HG02798 (cell line): ENCODE measurements around the gene DISC1.
"Not testable (repeated sequence)": the region's sequence is repeated elsewhere in the genome, so short reads cannot be mapped to it uniquely, and the experiment has no call there.

ENCODE experiments used
- ATAC-seq: cut with Tn5 transposase; IDR thresholded peaks from one replicate; pipeline ENCODE4 v1.9.1; 2021; ENCODE audit warnings: mild to moderate bottlenecking; ENCODE audit not compliant: unreplicated experiment, poor library complexity

The DISC1 gene

GRCh38 chr1:231722356-231722755 lies 95.8 kb downstream of the DISC1 start:
- no peak for ATAC-seq

GRCh38 chr1:231723146-231723545 lies 96.6 kb downstream of the DISC1 start:
- no peak for ATAC-seq

GRCh38 chr1:231724041-231724440 lies 97.5 kb downstream of the DISC1 start:
- no peak for ATAC-seq

- ATAC-seq, result peak; percentile 47
Observed at GRCh38 chr1:231724876-231725647, 98.5 kb downstream of the DISC1 start.

DNA sequence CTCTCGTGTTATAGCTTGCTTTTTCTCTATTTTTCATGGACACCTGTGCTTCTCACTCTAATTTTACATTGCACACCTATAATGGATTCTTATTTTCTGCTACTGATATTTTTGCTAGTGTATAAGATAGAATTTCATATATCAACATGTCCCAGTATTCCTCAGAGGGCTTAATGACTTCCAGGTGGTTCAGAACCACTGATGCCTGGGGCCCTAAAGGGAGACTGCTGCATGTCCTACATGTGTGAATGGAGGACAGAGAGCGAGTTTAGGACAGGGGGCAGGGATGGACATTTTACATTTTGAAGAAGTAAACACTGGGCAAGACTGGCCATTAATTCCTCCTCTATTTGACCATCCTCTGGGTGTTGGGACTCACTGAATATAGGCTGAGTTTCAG lies 100.6 kb downstream of the DISC1 start:
- ATAC-seq, result no peak

GRCh38 chr1:231728987-231729386 lies 102.4 kb downstream of the DISC1 start:
- ATAC-seq, result not testable (repeated sequence)

DNA sequence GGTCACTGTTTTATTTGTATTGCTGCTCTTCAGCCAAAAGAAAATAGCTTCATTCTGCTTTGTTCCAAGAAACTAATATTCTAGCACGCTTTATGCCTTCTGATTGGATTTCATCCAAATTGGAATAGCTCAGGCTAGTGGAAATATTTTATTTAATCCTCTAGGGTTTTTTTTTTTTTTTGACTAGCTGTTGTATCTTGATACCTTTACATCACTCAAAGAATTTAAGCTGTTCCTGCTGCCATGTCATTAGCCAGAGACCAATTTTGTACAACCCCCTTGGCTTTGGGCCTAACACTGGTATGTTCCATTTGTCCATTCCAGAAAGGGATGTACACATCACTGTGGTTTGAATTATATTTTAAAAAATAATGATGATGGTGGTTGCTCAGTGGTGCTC lies 103.0 kb downstream of the DISC1 start:
- no peak for ATAC-seq

DNA sequence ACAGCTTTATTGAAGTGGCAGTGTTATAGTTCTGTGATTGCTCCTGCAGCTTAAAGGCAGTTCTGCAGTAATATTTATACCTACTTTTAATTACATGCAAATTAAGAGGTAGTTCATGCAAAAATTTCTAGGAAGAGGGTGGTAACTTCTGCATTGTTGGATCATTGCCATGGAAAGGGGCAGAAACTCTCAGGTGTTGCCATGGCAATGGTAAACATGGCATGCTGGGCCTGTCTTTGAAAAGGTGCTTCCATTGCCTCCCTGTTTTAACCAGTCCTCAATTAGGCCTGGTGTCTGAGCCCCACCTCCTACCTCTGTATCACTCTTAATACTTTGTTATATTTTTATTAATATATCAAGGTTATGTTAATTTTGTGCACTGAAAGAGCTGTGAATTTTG lies 104.7 kb downstream of the DISC1 start:
- ATAC-seq, result no peak

DNA sequence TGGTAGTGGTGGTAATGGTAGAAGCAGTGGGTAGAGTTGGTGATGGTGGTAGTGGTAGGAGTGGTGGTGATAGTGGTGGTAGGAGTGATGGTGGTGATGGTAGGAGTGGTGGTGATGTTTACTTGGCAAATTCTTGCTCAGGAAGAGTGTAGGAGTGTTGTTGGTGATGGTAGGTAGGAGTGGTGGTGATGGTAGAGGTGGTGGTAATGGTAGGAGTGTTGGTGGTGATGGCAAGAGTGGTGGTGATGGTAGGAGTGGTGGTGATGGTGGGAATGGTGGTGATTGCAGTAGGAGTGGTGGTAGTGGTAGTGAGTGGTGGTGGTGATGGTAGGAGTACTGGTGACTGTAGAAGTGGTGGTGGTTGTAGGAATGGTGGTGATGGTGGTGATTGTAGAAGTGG lies 106.5 kb downstream of the DISC1 start:
- ATAC-seq, result no peak

DNA sequence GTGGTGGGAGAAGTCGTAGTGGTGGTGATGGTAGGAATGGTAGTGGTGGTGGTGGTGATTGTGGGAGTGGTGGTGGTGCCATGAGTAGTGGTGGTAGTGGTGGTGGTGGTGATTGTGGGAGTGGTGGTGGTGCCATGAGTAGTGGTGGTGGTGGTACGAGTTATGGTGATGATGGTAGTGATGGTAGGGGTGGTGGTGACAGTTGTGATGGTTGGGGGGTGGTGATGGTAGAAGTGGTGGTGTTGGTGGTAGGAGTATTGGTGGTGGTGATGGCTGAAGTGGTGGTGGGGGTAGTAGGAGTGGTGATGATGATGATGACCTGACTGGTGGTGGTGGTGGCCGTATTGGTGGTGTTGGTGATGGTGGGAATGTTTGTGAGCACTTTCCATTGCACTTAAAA lies 107.1 kb downstream of the DISC1 start:
- no peak for ATAC-seq

GRCh38 chr1:231734417-231734816 lies 107.8 kb downstream of the DISC1 start:
- no peak for ATAC-seq

DNA sequence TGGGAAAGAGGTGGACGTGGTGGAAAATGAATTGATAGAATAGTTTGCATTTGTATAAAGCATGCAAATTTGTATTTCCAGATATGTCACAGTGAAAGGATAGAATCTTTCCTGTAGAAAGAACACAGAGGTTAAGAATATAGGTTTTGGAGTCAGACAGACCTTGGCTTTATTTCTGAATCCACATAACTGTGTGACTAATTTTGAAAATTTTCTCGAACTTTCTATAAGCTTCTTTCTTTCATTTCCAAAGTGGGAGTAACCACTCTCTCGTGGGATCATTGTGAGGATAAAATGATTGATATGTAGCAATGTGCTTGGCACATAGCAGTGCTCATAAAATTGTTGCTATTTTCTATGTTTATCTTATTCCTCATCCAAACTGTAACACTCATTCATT lies 108.8 kb downstream of the DISC1 start:
- ATAC-seq, result no peak

- ATAC-seq, result no peak
Observed at GRCh38 chr1:231735941-231736340, 109.4 kb downstream of the DISC1 start.

- no peak for ATAC-seq
Observed at GRCh38 chr1:231736464-231736863, 109.9 kb downstream of the DISC1 start.

GRCh38 chr1:231738554-231738953 lies 112.0 kb downstream of the DISC1 start:
- ATAC-seq, result no peak

- no peak for ATAC-seq
Observed at GRCh38 chr1:231743966-231744365, 117.4 kb downstream of the DISC1 start.

GRCh38 chr1:231748760-231749415 lies 122.3 kb downstream of the DISC1 start:
- no peak for ATAC-seq

DNA sequence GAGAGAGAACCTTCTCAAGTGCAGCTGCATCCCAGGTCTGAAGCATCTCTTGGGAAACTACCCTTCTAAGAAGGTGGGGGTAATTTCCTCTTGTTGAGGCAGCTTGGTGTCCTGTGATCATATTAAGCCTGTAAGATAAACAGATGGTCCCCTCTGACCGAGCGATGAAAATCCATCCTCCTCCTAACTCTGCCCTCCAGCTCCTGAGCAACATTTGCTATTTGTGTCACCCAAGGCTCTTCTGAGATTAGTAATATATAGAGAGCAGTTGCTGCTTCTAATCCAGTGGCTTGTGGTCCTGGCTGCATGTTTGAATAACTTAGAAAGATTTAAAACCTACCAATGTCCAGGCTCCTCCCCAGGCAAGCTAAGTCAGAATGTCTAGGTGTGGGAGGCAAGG lies 123.7 kb downstream of the DISC1 start:
- no peak for ATAC-seq

DNA sequence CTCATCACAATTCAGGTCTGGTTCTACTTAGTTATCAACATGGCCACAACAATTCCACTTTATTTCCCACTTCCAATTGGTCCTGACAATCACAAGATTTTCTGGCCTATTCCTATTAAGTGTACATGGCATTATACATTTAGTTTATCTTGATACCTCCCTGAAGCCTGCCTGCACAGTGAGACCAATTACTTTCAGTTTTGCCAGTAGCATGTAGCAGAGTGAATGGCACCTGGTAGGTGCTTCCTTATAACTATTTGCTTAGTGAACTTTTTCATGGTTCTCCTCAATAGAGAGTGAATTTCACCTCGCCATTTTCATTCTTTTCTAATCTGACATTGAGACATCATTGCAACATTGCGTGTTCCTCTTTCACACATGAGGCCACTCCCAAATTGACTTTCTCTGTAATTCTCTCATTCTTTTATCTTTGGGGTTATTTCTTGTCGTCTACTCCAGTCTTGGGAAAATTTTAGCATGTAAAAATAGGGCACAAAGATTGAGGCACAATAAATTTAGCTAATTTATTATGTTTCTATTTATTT lies 124.3 kb downstream of the DISC1 start:
- ATAC-seq, result no peak

GRCh38 chr1:231751415-231751814 lies 124.8 kb downstream of the DISC1 start:
- ATAC-seq, result no peak

DNA sequence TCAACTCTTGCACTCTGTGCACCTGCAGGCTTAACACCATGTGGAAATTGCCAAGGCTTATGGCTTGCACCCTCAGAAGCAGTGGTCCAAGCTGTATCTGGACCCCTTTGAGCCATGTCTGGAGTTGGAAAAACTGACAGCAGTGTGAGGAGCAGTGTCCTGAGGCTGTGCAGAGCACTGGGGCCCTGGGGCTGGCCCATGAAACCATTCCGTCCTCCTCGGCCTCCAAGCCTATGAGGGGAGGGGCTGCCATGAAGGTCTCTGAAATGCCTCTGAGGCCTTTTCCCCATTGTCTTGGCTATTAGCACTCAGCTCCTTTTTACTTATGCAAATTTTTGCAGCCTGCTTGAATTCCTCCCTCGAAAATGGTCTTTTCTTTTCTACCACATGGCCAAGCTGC lies 126.7 kb downstream of the DISC1 start:
- no peak for ATAC-seq

DNA sequence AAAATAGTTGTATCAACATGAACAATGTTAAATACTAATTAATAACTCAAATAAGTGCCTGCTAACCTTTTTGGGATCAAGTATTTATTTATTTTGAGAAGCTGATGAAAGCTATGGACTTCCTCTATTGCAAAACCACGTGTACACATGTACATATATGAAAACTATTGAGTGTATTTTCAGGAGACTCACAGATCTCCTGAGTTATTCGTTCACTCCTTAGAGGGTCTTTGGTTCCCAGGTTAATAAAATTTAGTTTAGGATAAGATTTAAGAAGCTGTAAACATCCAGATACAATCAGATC lies 130.5 kb downstream of the DISC1 start:
- ATAC-seq, result peak; percentile 45
